Measurements from ENCODE around the gene PRELID1.

DNA sequence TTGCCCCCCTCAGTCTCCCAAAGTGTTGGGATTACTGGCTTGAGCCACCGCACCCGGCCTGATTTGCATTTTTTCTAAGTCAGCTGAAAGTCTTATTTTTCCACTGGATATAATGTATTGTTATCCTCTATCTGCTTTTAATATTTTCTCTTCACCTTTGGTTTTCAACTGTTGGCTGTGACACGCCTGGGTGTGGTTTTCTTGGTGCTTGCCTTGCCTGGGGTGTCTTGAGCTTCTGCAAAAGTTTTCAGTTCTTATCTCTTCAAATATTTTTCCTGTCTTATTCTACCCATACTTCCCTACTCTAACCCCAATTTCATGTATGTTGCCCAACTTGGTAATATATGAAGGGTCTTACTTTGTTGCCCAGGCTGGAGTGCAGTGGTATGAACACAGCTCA lies 12.4 kb downstream of the PRELID1 start:
- no peak for TF ChIP-seq CTCF (conservative IDR thresholded peaks at IDR 0.05; ENCODE audit: low read depth, low read length)
- no peak for TF ChIP-seq EZH2 (IDR thresholded peaks at IDR 0.05; ENCODE audit: borderline replicate concordance, low read depth, low read length, poor library complexity, severe bottlenecking)
